Gastroesophageal sphincter (tissue), 4 donors: ENCODE measurements around the gene KIAA0825. TPM values are rescaled to one million over a fixed set of nuclear protein-coding genes. Genes with fewer than 3 reads are reported as not detected.

Source experiments
- ATAC-seq: fragments of 150-250 bp; one replicate; pipeline ENCODE4 v1.9.1; 2016; ENCODE audit warnings: mild to moderate bottlenecking, moderate library complexity
- H3K27ac ChIP-seq, 4 donors: fragments of 200-600 bp; sonication (generic) in 3 of 4; 1 replicate in 3 of 4; 2 replicates in 1 of 4; pipeline ENCODE4 v1.5.1; 2016 to 2019
- H3K27me3 ChIP-seq: fragments of 200-600 bp; sonication (generic); one replicate; pipeline ENCODE4 v1.5.1; 2019
- H3K36me3 ChIP-seq, 2 donors: fragments of 200-600 bp; sonication (generic); one replicate each; pipeline ENCODE4 v1.5.1; 2019; ENCODE audit warnings: control low read depth in 1 of 2
- H3K4me1 ChIP-seq, 3 donors: fragments of 200-600 bp; sonication (generic); 1 replicate in 2 of 3; 2 replicates in 1 of 3; pipeline ENCODE4 v1.5.1; 2016 to 2019; ENCODE audit warnings: control low read depth in 2 of 3
- H3K4me3 ChIP-seq, 2 donors: fragments of 200-600 bp; sonication (generic); one replicate each; pipeline ENCODE4 v1.5.1; 2019; ENCODE audit warnings: mild to moderate bottlenecking in 1 of 2, moderate library complexity in 1 of 2
- H3K9me3 ChIP-seq, 3 donors: fragments of 200-600 bp; sonication (generic); one replicate each; pipeline ENCODE4 v1.5.1; 2017 to 2019; ENCODE audit warnings: control low read depth in 2 of 3
- EP300 ChIP-seq: sonication (generic); formaldehyde crosslinking; IDR thresholded peaks from one replicate; pipeline ENCODE4 v1.6.1; 2017; ENCODE audit warnings: antibody characterized with exemption, mild to moderate bottlenecking
- POLR2A ChIP-seq, 2 donors: fragments of 450-650 bp; IDR thresholded peaks; one replicate each; pipeline ENCODE4 v1.6.1; 2017; ENCODE audit warnings: antibody characterized with exemption in 2 of 2, mild to moderate bottlenecking in 2 of 2, moderate library complexity in 1 of 2
- POLR2AphosphoS5 ChIP-seq: sonication (generic); formaldehyde crosslinking; IDR thresholded peaks from one replicate; pipeline ENCODE4 v1.6.1; 2017; ENCODE audit warnings: antibody characterized with exemption
- WGBS, 2 donors: methylation state at CpG; one replicate each; pipeline ENCODE4 v1.1.5; 2018; ENCODE audit warnings: low coverage in 1 of 2; 5-methylcytosine and 5-hydroxymethylcytosine counted together
- total RNA-seq, 4 donors: library from RNA; depleted of rRNA; stranded (reverse); fragments of >200 nt; gene quantifications; one replicate each; pipeline ENCODE4 v1.1.0, GENCODE V29; 2016
- TF ChIP-seq, protein P1 (sequence below), 4 experiments: fragments of 200-600 bp in 2 of 4; fragments of 450-650 bp in 2 of 4; sonication (generic) in 1 of 4; IDR thresholded peaks; one replicate each; pipeline ENCODE4 v1.5.1; 2017 to 2019; ENCODE audit warnings: antibody characterized with exemption in 4 of 4, mild to moderate bottlenecking in 2 of 4, moderate library complexity in 2 of 4

The KIAA0825 gene
- total RNA-seq, 4 donors from 2014 or later = 3.0 to 7.9 (median 4.8) TPM

DNA sequence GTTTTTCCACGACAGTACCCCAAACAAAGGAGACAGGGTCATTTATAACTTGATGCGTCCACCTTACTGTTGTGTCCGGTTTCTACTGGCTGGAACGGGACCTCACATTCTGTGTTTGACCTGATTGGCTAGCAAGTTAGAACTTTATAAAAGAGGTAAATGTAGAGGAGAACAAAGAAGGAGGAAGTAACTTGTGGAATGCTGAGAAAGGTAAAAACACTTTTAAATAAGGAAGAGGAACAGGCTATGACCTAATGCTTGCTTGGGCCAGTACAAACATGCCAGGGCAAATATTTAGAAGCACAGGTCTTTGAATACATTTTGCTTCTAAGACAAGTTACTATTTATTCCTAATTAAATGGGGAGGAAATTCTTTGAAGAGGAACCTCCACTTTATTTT, 251.6 kb downstream of the KIAA0825 start:
- Histone ChIP-seq H3K27me3 (no peaks in the 10 kb centered on the region), H3K4me1 (no peaks in the 10 kb centered on the region), H3K27ac (no peak overlapping the region), H3K9me3 (no peaks in the 10 kb centered on the region), H3K36me3 (no peaks in the 10 kb centered on the region), H3K4me3 (no peak overlapping the region)
- no peak for TF ChIP-seq POLR2AphosphoS5
- no peak for TF ChIP-seq EP300
- no peak for TF ChIP-seq POLR2A (IDR thresholded peaks at IDR 0.05)
- TF ChIP-seq, protein P1, sequence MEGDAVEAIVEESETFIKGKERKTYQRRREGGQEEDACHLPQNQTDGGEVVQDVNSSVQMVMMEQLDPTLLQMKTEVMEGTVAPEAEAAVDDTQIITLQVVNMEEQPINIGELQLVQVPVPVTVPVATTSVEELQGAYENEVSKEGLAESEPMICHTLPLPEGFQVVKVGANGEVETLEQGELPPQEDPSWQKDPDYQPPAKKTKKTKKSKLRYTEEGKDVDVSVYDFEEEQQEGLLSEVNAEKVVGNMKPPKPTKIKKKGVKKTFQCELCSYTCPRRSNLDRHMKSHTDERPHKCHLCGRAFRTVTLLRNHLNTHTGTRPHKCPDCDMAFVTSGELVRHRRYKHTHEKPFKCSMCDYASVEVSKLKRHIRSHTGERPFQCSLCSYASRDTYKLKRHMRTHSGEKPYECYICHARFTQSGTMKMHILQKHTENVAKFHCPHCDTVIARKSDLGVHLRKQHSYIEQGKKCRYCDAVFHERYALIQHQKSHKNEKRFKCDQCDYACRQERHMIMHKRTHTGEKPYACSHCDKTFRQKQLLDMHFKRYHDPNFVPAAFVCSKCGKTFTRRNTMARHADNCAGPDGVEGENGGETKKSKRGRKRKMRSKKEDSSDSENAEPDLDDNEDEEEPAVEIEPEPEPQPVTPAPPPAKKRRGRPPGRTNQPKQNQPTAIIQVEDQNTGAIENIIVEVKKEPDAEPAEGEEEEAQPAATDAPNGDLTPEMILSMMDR (IDR thresholded peaks at IDR 0.05) = no peak
- no peak for ATAC-seq
- WGBS, 2 donors = 78 to 80% methylated on average over 4 of the region's 4 CpGs

DNA sequence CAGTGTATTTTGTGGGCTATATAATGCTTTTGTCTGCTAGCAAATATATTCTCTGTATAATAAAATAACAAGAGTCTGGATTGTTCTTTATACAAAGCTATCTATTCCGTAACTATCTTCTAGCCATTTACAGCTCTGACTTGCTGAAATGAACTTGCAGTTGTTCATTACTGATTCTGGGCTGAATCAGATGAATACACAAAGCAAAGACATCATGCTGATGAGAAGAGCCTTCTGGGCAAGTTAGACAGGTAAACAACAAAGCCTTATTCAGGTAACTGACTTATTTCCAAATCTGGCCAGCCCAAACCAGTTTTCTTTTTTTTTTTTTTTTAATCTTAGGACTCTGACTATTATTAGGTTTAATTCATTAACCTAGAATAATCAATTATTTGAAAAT, 255.5 kb downstream of the KIAA0825 start:
- no peak overlapping the region for H3K4me3 ChIP-seq
- H3K4me1 ChIP-seq = no peaks in the 10 kb centered on the region
- no peaks in the 10 kb centered on the region for H3K36me3 ChIP-seq
- ATAC-seq = no peak
- H3K27ac ChIP-seq = no peak overlapping the region
- H3K27me3 ChIP-seq = no peaks in the 10 kb centered on the region
- TF ChIP-seq POLR2AphosphoS5 (no peak), POLR2A (IDR thresholded peaks at IDR 0.05) (no peak), EP300 (no peak)
- TF ChIP-seq, protein P1 (IDR thresholded peaks at IDR 0.05) = no peak
- H3K9me3 ChIP-seq = no peaks in the 10 kb centered on the region
- 100% methylated on average over 1 of the region's 1 CpG for WGBS, 2 donors

DNA sequence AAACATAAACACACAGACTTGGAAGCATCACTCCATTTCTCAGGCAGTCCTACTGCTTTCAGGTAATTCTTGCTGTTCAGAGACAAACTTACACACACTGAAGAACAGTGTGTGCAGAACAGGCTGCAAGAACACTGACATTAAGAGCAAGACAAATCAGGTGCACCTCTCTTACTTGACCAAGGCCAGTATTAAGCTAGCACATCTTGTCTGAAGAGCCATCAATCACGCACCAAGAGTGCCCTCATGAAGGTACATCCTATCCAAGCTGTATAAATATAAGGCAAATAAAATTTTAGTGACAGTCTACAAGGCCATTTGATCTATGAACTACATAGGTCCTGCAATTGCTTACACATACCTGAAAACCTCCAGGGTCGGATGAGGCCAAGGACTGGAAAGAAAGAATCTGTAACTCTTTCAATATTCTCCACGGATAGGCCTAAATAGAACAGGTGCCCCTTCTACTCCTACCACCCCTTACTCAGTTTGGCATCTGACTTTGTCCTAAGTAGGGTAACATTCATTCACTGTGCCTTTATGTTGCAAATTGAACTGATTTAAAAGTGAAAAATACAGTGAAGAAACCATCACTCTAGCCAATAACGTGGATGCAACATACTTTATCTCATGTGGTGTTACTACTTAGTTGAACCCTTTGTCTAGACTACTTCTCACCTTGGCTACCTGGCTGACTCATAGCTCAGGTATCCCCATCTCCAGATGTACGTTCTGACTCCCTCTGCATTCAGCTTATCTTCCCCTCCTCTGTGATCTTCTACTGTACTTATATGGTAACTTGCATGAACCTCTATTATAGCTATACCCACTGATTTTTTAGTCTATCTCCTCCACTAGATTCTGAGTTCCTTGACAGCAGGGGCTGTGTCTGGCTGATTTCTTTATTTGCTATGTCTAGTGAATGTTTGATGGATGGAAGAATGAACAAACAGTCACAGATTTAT, 256.3 kb downstream of the KIAA0825 start:
- no peaks in the 10 kb centered on the region for H3K36me3 ChIP-seq
- no peak overlapping the region for H3K4me3 ChIP-seq
- no peak overlapping the region for H3K27ac ChIP-seq
- no peaks in the 10 kb centered on the region for H3K27me3 ChIP-seq
- no peaks in the 10 kb centered on the region for H3K4me1 ChIP-seq
- no peak for ATAC-seq
- TF ChIP-seq EP300 (no peak), POLR2AphosphoS5 (no peak), POLR2A (IDR thresholded peaks at IDR 0.05) (no peak)
- TF ChIP-seq, protein P1 (IDR thresholded peaks at IDR 0.05) = no peak
- WGBS, 2 donors = 66 to 77% methylated on average over 4 to 5 of the region's 5 CpGs
- H3K9me3 ChIP-seq = no peaks in the 10 kb centered on the region

DNA sequence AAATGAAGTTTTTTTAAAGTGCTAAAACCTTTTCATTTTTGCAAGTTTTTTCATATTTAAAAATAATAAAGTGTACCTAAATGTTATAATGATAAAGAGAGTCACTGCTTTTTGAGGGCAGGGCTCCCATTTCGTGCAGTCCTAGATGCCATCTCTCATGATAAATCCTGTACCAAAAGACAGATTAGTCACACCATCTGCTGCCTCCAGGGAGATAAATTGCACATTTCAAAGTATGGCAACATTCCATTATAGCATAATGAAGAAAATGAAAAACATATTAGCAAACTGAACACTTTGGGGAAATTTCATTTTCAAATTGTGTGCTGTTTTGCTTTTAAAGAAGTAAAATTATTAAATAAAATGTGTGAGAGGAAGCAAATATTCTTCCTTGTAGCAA, 257.2 kb downstream of the KIAA0825 start:
- 68 to 80% methylated on average over 1 of the region's 1 CpG for WGBS, 2 donors
- H3K27me3 ChIP-seq = no peaks in the 10 kb centered on the region
- TF ChIP-seq POLR2AphosphoS5 (no peak), POLR2A (IDR thresholded peaks at IDR 0.05) (no peak), EP300 (no peak)
- TF ChIP-seq, protein P1 (IDR thresholded peaks at IDR 0.05) = no peak
- no peaks in the 10 kb centered on the region for H3K4me1 ChIP-seq
- no peak overlapping the region for H3K27ac ChIP-seq
- no peak overlapping the region for H3K4me3 ChIP-seq
- H3K9me3 ChIP-seq = no peaks in the 10 kb centered on the region
- H3K36me3 ChIP-seq = no peaks in the 10 kb centered on the region
- ATAC-seq = no peak
